Activated CD8-positive, alpha-beta memory T cell treated with anti-CD3 and anti-CD28 coated beads for 36 hours (primary cell): ENCODE data around the gene APOL1. TPM values are rescaled to one million over a fixed set of nuclear protein-coding genes. Genes with fewer than 3 reads are reported as not detected.

ENCODE experiments used
- CTCF ChIA-PET: fragments of 350-600 bp; sonication (Branson Sonifier 250); formaldehyde crosslinking; loops from one replicate; lab custom pipeline; 2021; ENCODE audit warnings: antibody characterized with exemption; lab: Charles Lee
- POLR2A ChIA-PET: fragments of 350-600 bp; sonication (Branson Sonifier 250); formaldehyde crosslinking; loops from one replicate; lab custom pipeline; 2021; ENCODE audit warnings: antibody characterized with exemption; lab: Charles Lee
- total RNA-seq, 2 experiments: library from RNA; stranded (reverse); gene quantifications; one replicate each; pipeline ENCODE4 v1.2.3, GENCODE V29; 2021

Gene APOL1
- total RNA-seq, 2 experiments from 2014 or later, result 33.0 to 35.6 TPM

DNA sequence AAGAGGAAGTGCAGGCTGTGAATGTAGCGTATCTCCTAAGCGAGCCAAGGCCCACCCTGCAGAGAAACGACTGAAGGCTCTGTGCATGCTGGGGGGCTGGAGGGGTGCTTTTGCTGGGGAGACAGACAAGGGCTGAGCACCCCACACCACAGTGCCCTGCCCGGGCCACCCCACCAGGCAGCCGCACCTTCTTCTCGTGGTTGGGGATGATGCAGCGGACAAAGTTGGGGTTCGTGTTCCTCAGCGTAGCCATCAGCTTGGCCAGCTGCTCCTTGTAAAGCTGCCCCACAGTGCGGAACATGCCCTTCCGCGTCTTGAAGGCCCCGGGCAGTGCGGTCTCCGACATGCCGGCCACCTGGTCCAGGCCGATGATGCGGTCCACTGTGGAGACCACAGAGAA is 53.3 kb downstream of the APOL1 start:
- ChIA-PET CTCF (no interaction called here), POLR2A (interaction anchor here (0.7 kb wide), 1 partner anchor 72 kb away, joined by 3 read pairs; no protein-coding TSS in a partner anchor)

GRCh38 chr22:36308880-36309279 is 55.9 kb downstream of the APOL1 start:
- ChIA-PET POLR2A (no interaction called here), CTCF (no interaction called here)

- ChIA-PET POLR2A (no interaction called here), CTCF (interaction anchor here (0.7 to 1.4 kb wide), 3 partner anchors 9 to 13 kb away, joined by 3 read pairs; no protein-coding TSS in a partner anchor)
These were observed 58.6 kb downstream of the APOL1 start for GRCh38 chr22:36311386-36312085.

GRCh38 chr22:36315325-36315724 is 62.4 kb downstream of the APOL1 start:
- POLR2A ChIA-PET, result no interaction called here
- CTCF ChIA-PET, result no interaction called here

DNA sequence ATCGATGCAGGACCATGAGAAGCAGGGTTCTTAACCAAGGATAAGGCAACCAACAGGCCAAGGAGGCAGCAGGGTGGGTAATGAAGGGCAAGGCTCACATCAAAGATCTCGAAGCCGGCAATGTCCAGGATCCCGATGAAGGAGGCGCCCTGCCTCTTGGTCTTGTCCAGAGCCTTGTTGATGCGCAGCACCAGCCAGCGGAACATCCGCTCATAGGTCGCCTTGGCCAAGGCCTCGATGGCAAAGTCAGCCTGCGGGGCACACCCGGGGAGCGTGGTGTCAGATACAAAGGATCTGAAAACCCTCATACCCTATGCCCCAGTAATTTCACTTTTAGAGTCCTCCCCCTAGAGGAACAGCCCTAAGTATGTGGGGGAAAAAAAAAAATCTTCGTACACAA is 63.5 kb downstream of the APOL1 start:
- ChIA-PET CTCF (interaction anchor here (0.7 kb wide), 1 partner anchor 68 kb away, joined by 3 read pairs; no protein-coding TSS in a partner anchor), POLR2A (interaction anchor here (0.7 kb wide), 1 partner anchor 12 kb away, joined by 5 read pairs; no protein-coding TSS in a partner anchor)

Other genes starting within 250 kb of the APOL1 start
- gene RBFOX2, start 224.3 kb upstream of the APOL1 start, total RNA-seq, result 1 to 10 TPM; 6.6 to 7.1 TPM
- gene APOL3, start 92.4 kb upstream of the APOL1 start, total RNA-seq, result 10 to 100 TPM; 32.7 to 33.2 TPM
- under 1 TPM; 0.63 to 0.84 TPM for gene APOL4, start 51.3 kb upstream of the APOL1 start, total RNA-seq
- gene APOL2, start 13.6 kb upstream of the APOL1 start, total RNA-seq, result 10 to 100 TPM; 60.2 to 61.2 TPM
- gene MYH9, start 134.8 kb downstream of the APOL1 start, total RNA-seq, result 100 to 1,000 TPM; 616 to 642 TPM
- gene TXN2, start 228.5 kb downstream of the APOL1 start, total RNA-seq, result 100 to 1,000 TPM; 117 to 124 TPM